HCT116 (cell line): Measurements from ENCODE around the gene SIX5. TPM values are rescaled to one million over a fixed set of nuclear protein-coding genes. Genes with fewer than 3 reads are reported as not detected.
A peak's percentile ranks its signal among the peaks of the same experiment; 100 is the strongest.

Source experiments
- ATAC-seq: fragments of 200-7000 bp; cut with Tn5 transposase; 2 replicates; pipeline ENCODE4 v1.9.1; 2020; ENCODE audit warnings: mild to moderate bottlenecking, moderate library complexity
- BruUV-seq: library from RNA; stranded (reverse); fragments of 400-500 nt; replicated peaks from 2 replicates; lab custom pipeline; 2021; lab: Mats Ljungman, UMichigan
- CTCF ChIA-PET: fragments of 300-600 bp; sonication (Branson Sonifier 250); formaldehyde crosslinking; loops from one replicate; lab custom pipeline; 2021; ENCODE audit warnings: antibody characterized with exemption; lab: Charles Lee
- POLR2A ChIA-PET: fragments of 300-600, 350-600 bp; sonication (Branson Sonifier 250); formaldehyde crosslinking; loops from one replicate; lab custom pipeline; 2021; ENCODE audit warnings: antibody characterized with exemption; lab: Charles Lee
- RAD21 ChIA-PET, 2 experiments: fragments of 300-600 bp; sonication (Branson Sonifier 250); formaldehyde crosslinking; loops; one replicate each; lab custom pipeline; 2023; ENCODE audit warnings: low total read pairs in 2 of 2; ENCODE audit not compliant: uncharacterized antibody in 2 of 2, unreplicated experiment in 2 of 2, low non-redundant PET in 1 of 2; lab: Charles Lee
- DNase-seq: peaks from one replicate; pipeline ENCODE4 v3.0.0-alpha.2; 2010; ENCODE audit warnings: low read depth, low spot score
- H2AFZ ChIP-seq: fragments of 200-600 bp; shearing (Covaris generic), sonication (generic); 2 replicates; pipeline ENCODE4 v1.6.1; 2017; ENCODE audit warnings: low read depth, mixed run types, mixed read lengths, antibody characterized with exemption, low read length; ENCODE audit not compliant: poor library complexity, severe bottlenecking
- H3K27ac ChIP-seq: 2 replicates; pipeline ENCODE4 v1.5.1; 2012; ENCODE audit warnings: low read depth, low read length
- H3K27me3 ChIP-seq: fragments of 200-600 bp; sonication (generic); 2 replicates; pipeline ENCODE4 v1.6.1; 2016; ENCODE audit warnings: mixed run types, low read length, mixed read lengths; ENCODE audit not compliant: insufficient read depth
- H3K36me3 ChIP-seq, 2 experiments: fragments of 200-500 bp in 1 of 2; fragments of 200-600 bp in 1 of 2; sonication (Bioruptor generic) in 1 of 2; sonication (generic) in 1 of 2; 2 replicates each; pipeline versions ENCODE4 v1.5.1 to v1.6.1; 2014 to 2016; ENCODE audit warnings: low read length in 2 of 2, inconsistent platforms in 1 of 2, mixed read lengths in 1 of 2, mixed run types in 1 of 2; ENCODE audit not compliant: insufficient read depth in 2 of 2, control insufficient read depth in 1 of 2
- H3K4me1 ChIP-seq, 2 experiments: fragments of 200-600 bp in 1 of 2; sonication (generic) in 1 of 2; 2 replicates each; pipeline versions ENCODE4 v1.5.1 to v1.6.1; 2012 to 2017; ENCODE audit warnings: low read length in 2 of 2, inconsistent platforms in 1 of 2, mild to moderate bottlenecking in 1 of 2, mixed read lengths in 1 of 2, mixed run types in 1 of 2, moderate library complexity in 1 of 2; ENCODE audit not compliant: insufficient read depth in 2 of 2, control insufficient read depth in 1 of 2
- H3K4me2 ChIP-seq: fragments of 200-600 bp; sonication (generic); 2 replicates; pipeline ENCODE4 v1.6.1; 2017; ENCODE audit warnings: mixed run types, low read length, mixed read lengths
- H3K4me3 ChIP-seq, 2 experiments: fragments of 200-600 bp in 1 of 2; sonication (generic) in 1 of 2; replicated peaks in 1 of 2; 2 replicates each; pipeline ENCODE4 v1.5.1; 2011 to 2016; ENCODE audit warnings: low read length in 2 of 2, control low read depth in 1 of 2, low read depth in 1 of 2, mild to moderate bottlenecking in 1 of 2, mixed read lengths in 1 of 2, mixed run types in 1 of 2
- H3K79me2 ChIP-seq: fragments of 200-600 bp; sonication (generic); 2 replicates; pipeline ENCODE4 v1.6.1; 2017; ENCODE audit warnings: mild to moderate bottlenecking, mixed run types, low read length, moderate library complexity, mixed read lengths; ENCODE audit not compliant: insufficient read depth
- H3K9ac ChIP-seq: fragments of 200-600 bp; sonication (generic); 2 replicates; pipeline ENCODE4 v1.6.1; 2016; ENCODE audit warnings: low read length, mixed read lengths
- H3K9me2 ChIP-seq: fragments of 200-600 bp; sonication (generic), shearing (Covaris generic); 2 replicates; pipeline ENCODE4 v1.6.1; 2017; ENCODE audit warnings: mixed run types, mild to moderate bottlenecking, moderate library complexity; ENCODE audit not compliant: insufficient read depth
- H3K9me3 ChIP-seq, 2 experiments: fragments of 200-500 bp in 1 of 2; fragments of 200-600 bp in 1 of 2; sonication (Bioruptor generic) in 1 of 2; sonication (generic) in 1 of 2; 2 replicates each; pipeline ENCODE4 v1.6.1; 2014 to 2017; ENCODE audit warnings: low read length in 2 of 2, mixed read lengths in 2 of 2, inconsistent platforms in 1 of 2, low read depth in 1 of 2, mild to moderate bottlenecking in 1 of 2, mixed run types in 1 of 2, moderate library complexity in 1 of 2; ENCODE audit not compliant: control insufficient read depth in 1 of 2, insufficient read depth in 1 of 2
- H4K20me1 ChIP-seq: fragments of 200-600 bp; sonication (generic), shearing (Covaris generic); 2 replicates; pipeline ENCODE4 v1.6.1; 2017; ENCODE audit warnings: mixed run types, mild to moderate bottlenecking, moderate library complexity; ENCODE audit not compliant: insufficient read depth
- ATF3 ChIP-seq: IDR thresholded peaks from 2 replicates; pipeline ENCODE4 v1.6.1; 2012
- CTCF ChIP-seq, 3 experiments: fragments of 200-600 bp in 1 of 3; sonication (generic) in 1 of 3; IDR thresholded peaks in 2 of 3; conservative IDR thresholded peaks in 1 of 3; 2 replicates each; pipeline ENCODE4 v1.5.1; 2012 to 2017; ENCODE audit warnings: low read depth in 2 of 3, low read length in 2 of 3, antibody characterized with exemption in 1 of 3, borderline replicate concordance in 1 of 3, control low read depth in 1 of 3, mild to moderate bottlenecking in 1 of 3, mixed read lengths in 1 of 3, mixed run types in 1 of 3, moderate library complexity in 1 of 3; ENCODE audit not compliant: insufficient read depth in 1 of 3
- EGR1 ChIP-seq: IDR thresholded peaks from 2 replicates; pipeline ENCODE4 v1.6.1; 2012; ENCODE audit warnings: low read depth
- ELF1 ChIP-seq: IDR thresholded peaks from 2 replicates; pipeline ENCODE4 v1.6.1; 2012; ENCODE audit warnings: low read depth, borderline replicate concordance
- FOSL1 ChIP-seq: IDR thresholded peaks from 2 replicates; pipeline ENCODE4 v1.6.1; 2012; ENCODE audit warnings: low read depth
- JUND ChIP-seq: IDR thresholded peaks from 2 replicates; pipeline ENCODE4 v1.6.1; 2012
- POLR2A ChIP-seq: IDR thresholded peaks from 2 replicates; pipeline ENCODE4 v1.7.0; 2011; ENCODE audit warnings: borderline replicate concordance; ENCODE audit not compliant: insufficient read depth, insufficient read length; ENCODE audit errors: extremely low read depth
- POLR2AphosphoS5 ChIP-seq: IDR thresholded peaks from 2 replicates; pipeline ENCODE4 v1.6.1; 2011; ENCODE audit warnings: mild to moderate bottlenecking, low read depth, low read length, moderate library complexity
- SIN3A ChIP-seq: IDR thresholded peaks from 2 replicates; pipeline ENCODE4 v1.6.1; 2012; ENCODE audit warnings: low read depth
- SP1 ChIP-seq: IDR thresholded peaks from 2 replicates; pipeline ENCODE4 v1.6.1; 2012; ENCODE audit warnings: low read depth
- SRF ChIP-seq: IDR thresholded peaks from 2 replicates; pipeline ENCODE4 v1.6.1; 2012; ENCODE audit warnings: low read depth
- TCF7L2 ChIP-seq: IDR thresholded peaks from 2 replicates; pipeline ENCODE4 v1.7.0; 2011; ENCODE audit warnings: borderline replicate concordance, inconsistent platforms; ENCODE audit not compliant: insufficient read depth, insufficient read length; ENCODE audit errors: extremely low read depth
- YY1 ChIP-seq: IDR thresholded peaks from 2 replicates; pipeline ENCODE4 v1.6.1; 2011; ENCODE audit warnings: low read length, low read depth, moderate library complexity, mild to moderate bottlenecking; ENCODE audit not compliant: insufficient replicate concordance; ENCODE audit errors: extremely low read depth
- ZBTB33 ChIP-seq: IDR thresholded peaks from 2 replicates; pipeline ENCODE4 v1.6.1; 2011; ENCODE audit warnings: mild to moderate bottlenecking, low read length, moderate library complexity; ENCODE audit not compliant: insufficient replicate concordance; ENCODE audit errors: extremely low read depth
- intact Hi-C: fragments of 100-400 bp; cut with micrococcal nuclease; formaldehyde crosslinking; loops from 2 replicates; pipeline ENCODE4 v1.10.0; 2022
- total RNA-seq: library from RNA; stranded (reverse); gene quantifications from one replicate; pipeline ENCODE4 v1.2.1, GENCODE V29; 2021; ENCODE audit not compliant: unreplicated experiment

SIX5 gene
- total RNA-seq, 1 experiment from 2014 or later = 18.3 TPM

- H3K27ac ChIP-seq = peak within 1 kb of the TSS; percentile 75
- no peaks in the 10 kb centered on the region for H3K36me3 ChIP-seq
- BruUV-seq = no TSS peak
- DNase-seq (peak; percentile 96), ATAC-seq (peak; percentile 98)
- peak; percentile 81 for TF ChIP-seq SP1
- no peak for TF ChIP-seq FOSL1
- TF ChIP-seq POLR2A = no peak
- TF ChIP-seq YY1 = peak; percentile 87
- peak; percentile 88 for TF ChIP-seq POLR2AphosphoS5
- peak; percentile 75 for TF ChIP-seq ZBTB33
- TF ChIP-seq EGR1 = no peak
- peak; percentile 99; the same call in 1 of the 2 replicates for TF ChIP-seq ELF1
- peak; percentile 36; the same call in 1 of the 2 replicates for TF ChIP-seq SIN3A
- TF ChIP-seq CTCF (IDR thresholded peaks at IDR 0.05 in 2 of 3, conservative IDR thresholded peaks at IDR 0.05 in 1 of 3; ENCODE audit: borderline replicate concordance in 1 of 3, insufficient read depth in 1 of 3, low read depth in 2 of 3, low read length in 2 of 3) = 0 out of 6 replicates have a peak, but pooled peaks of 1 of the 3 experiments have one; percentile 7
- no peak for TF ChIP-seq TCF7L2
- TF ChIP-seq SRF = peak; percentile 70; the same call in 1 of the 2 replicates
- TF ChIP-seq JUND = no peak
- TF ChIP-seq ATF3 = no peak
- peak within 1 kb of the TSS; percentile 90 for H3K4me2 ChIP-seq
- peaks cover 51% of the 10 kb centered on the region for H3K79me2 ChIP-seq
- H3K9me3 ChIP-seq = no peaks in the 10 kb centered on the region
- no peak within 1 kb of the TSS for H2AFZ ChIP-seq
- no peaks in the 10 kb centered on the region for H3K27me3 ChIP-seq
- POLR2A ChIA-PET = interaction anchor here (0.6 to 1.0 kb wide), 5 partner anchors 9 to 54 kb away, joined by 3 to 6 read pairs (median 4); partner anchors contain the start of gene SIX5
- no peaks in the 10 kb centered on the region for H4K20me1 ChIP-seq
- H3K4me1 ChIP-seq = peaks cover 6 to 43% of the 10 kb centered on the region in 2 experiments
- no peaks in the 10 kb centered on the region for H3K9me2 ChIP-seq
- CTCF ChIA-PET = interaction anchor here (2.0 kb wide), 1 partner anchor 39 kb away, joined by 12 read pairs; the partner anchor contains the start of gene SIX5
- RAD21 ChIA-PET = interaction anchor here in 1 of 2 experiments (0.7 kb wide), 1 partner anchor 220 kb away, joined by 9 read pairs; no protein-coding TSS in a partner anchor
- peak within 1 kb of the TSS; percentile 89 to 92 for H3K4me3 ChIP-seq
- H3K9ac ChIP-seq = peak within 1 kb of the TSS; percentile 96
- intact Hi-C loops = loop anchor here (1.0 to 2.0 kb wide), 2 partner anchors 8 to 40 kb away; no protein-coding TSS in a partner anchor
These were observed 38.4 kb downstream of the SIX5 start, which contains the start of gene FBXO46 for GRCh38 chr19:45730368-45731288. FBXO46 (minus strand) TSS chr19:45730896; CDS start chr19:45713495, 17,401 bp downstream.
